HEK293 (cell line): ENCODE results near the gene LRRC66.

Experiments
- CTCF ChIA-PET: fragments of 350-600 bp; formaldehyde crosslinking; extraction: SDS; loops from one replicate; lab custom pipeline; 2021; ENCODE audit warnings: antibody characterized with exemption; lab: Yijun Ruan, JAX
- POLR2A ChIA-PET: fragments of 300-600 bp; formaldehyde crosslinking; extraction: SDS; loops from one replicate; lab custom pipeline; 2020; ENCODE audit warnings: antibody characterized with exemption, inconsistent platforms; lab: Yijun Ruan, JAX
- H3K27ac ChIP-seq: fragments of 200-500 bp; sonication (Bioruptor generic); 2 replicates; pipeline ENCODE4 v1.5.1; 2014; ENCODE audit warnings: low read depth, low read length, control low read depth, inconsistent platforms; ENCODE audit errors: extremely low read depth
- H3K36me3 ChIP-seq, 2 experiments: fragments of 200-500 bp in 1 of 2; sonication (Bioruptor generic) in 1 of 2; 1 replicate in 1 of 2; 2 replicates in 1 of 2; pipeline ENCODE4 v1.5.1; 2014 to 2017; ENCODE audit warnings: inconsistent platforms in 2 of 2, low read length in 2 of 2; ENCODE audit not compliant: control insufficient read depth in 2 of 2, insufficient read depth in 1 of 2
- H3K4me1 ChIP-seq: fragments of 200-500 bp; sonication (Bioruptor generic); 2 replicates; pipeline ENCODE4 v1.5.1; 2014; ENCODE audit warnings: mild to moderate bottlenecking, low read length, inconsistent platforms; ENCODE audit not compliant: control insufficient read depth, insufficient read depth
- H3K4me3 ChIP-seq: 2 replicates; pipeline ENCODE4 v1.5.1; 2011; ENCODE audit warnings: low read depth, mild to moderate bottlenecking, control low read depth, low read length, moderate library complexity
- H3K9me3 ChIP-seq: fragments of 200-500 bp; sonication (Bioruptor generic); 2 replicates; pipeline ENCODE4 v1.5.1; 2014; ENCODE audit warnings: low read depth, low read length, inconsistent platforms; ENCODE audit not compliant: control insufficient read depth, insufficient read depth
- FEZF1 ChIP-seq: fragments of 450-650 bp; formaldehyde crosslinking; IDR thresholded peaks from 2 replicates; pipeline ENCODE4 v1.5.1; 2016; ENCODE audit warnings: missing biosample characterization, missing genetic modification characterization
- IKZF3 ChIP-seq: fragments of 450-650 bp; IDR thresholded peaks from 2 replicates; pipeline ENCODE4 v1.5.0; 2018; ENCODE audit warnings: missing biosample characterization, mild to moderate bottlenecking, missing genetic modification characterization, moderate library complexity
- KLF9 ChIP-seq: fragments of 450-650 bp; formaldehyde crosslinking; IDR thresholded peaks from 2 replicates; pipeline ENCODE4 v1.5.1; 2016; ENCODE audit warnings: missing biosample characterization, missing genetic modification characterization, low read depth
- PRDM6 ChIP-seq: fragments of 450-650 bp; formaldehyde crosslinking; IDR thresholded peaks from 2 replicates; pipeline ENCODE4 v1.5.1; 2017; ENCODE audit warnings: missing biosample characterization, missing genetic modification characterization
- REPIN1 ChIP-seq: fragments of 450-650 bp; formaldehyde crosslinking; IDR thresholded peaks from 2 replicates; pipeline ENCODE4 v1.5.1; 2017; ENCODE audit warnings: missing biosample characterization, missing genetic modification characterization, low read depth
- SCRT2 ChIP-seq: fragments of 450-650 bp; formaldehyde crosslinking; IDR thresholded peaks from 2 replicates; pipeline ENCODE4 v1.5.1; 2016; ENCODE audit warnings: missing biosample characterization, missing genetic modification characterization
- SP7 ChIP-seq: fragments of 450-650 bp; formaldehyde crosslinking; IDR thresholded peaks from 2 replicates; pipeline ENCODE4 v1.5.1; 2016; ENCODE audit warnings: missing biosample characterization, missing genetic modification characterization
- TRIM28 ChIP-seq: IDR thresholded peaks from 2 replicates; pipeline ENCODE4 v1.6.1; 2011; ENCODE audit warnings: low read length, control low read depth, borderline replicate concordance
- WT1 ChIP-seq: fragments of 450-650 bp; formaldehyde crosslinking; IDR thresholded peaks from 2 replicates; pipeline ENCODE4 v1.5.1; 2016; ENCODE audit warnings: missing biosample characterization, missing genetic modification characterization
- YY1 ChIP-seq: fragments of 450-650 bp; formaldehyde crosslinking; IDR thresholded peaks from 2 replicates; pipeline ENCODE4 v1.5.1; 2018; ENCODE audit warnings: missing biosample characterization, missing genetic modification characterization
- ZBTB17 ChIP-seq: fragments of 450-650 bp; formaldehyde crosslinking; IDR thresholded peaks from 2 replicates; pipeline ENCODE4 v1.5.1; 2016; ENCODE audit warnings: missing biosample characterization, missing genetic modification characterization
- ZBTB20 ChIP-seq: fragments of 450-650 bp; formaldehyde crosslinking; IDR thresholded peaks from 2 replicates; pipeline ENCODE4 v1.5.1; 2016; ENCODE audit warnings: missing biosample characterization, missing genetic modification characterization
- ZBTB26 ChIP-seq: fragments of 450-650 bp; formaldehyde crosslinking; optimal IDR thresholded peaks from 2 replicates; pipeline ENCODE3; 2016; ENCODE audit warnings: missing biosample characterization, mild to moderate bottlenecking, missing genetic modification characterization
- ZBTB48 ChIP-seq: fragments of 450-650 bp; formaldehyde crosslinking; IDR thresholded peaks from 2 replicates; pipeline ENCODE4 v1.5.1; 2016; ENCODE audit warnings: missing biosample characterization, missing genetic modification characterization
- ZBTB8A ChIP-seq: fragments of 450-650 bp; formaldehyde crosslinking; IDR thresholded peaks from 2 replicates; pipeline ENCODE4 v1.5.1; 2016; ENCODE audit warnings: missing biosample characterization, missing genetic modification characterization
- ZNF10 ChIP-seq: fragments of 450-650 bp; formaldehyde crosslinking; IDR thresholded peaks from 2 replicates; pipeline ENCODE4 v1.5.1; 2017; ENCODE audit warnings: missing biosample characterization, missing genetic modification characterization
- ZNF138 ChIP-seq: fragments of 450-650 bp; formaldehyde crosslinking; IDR thresholded peaks from 2 replicates; pipeline ENCODE4 v1.5.1; 2016; ENCODE audit warnings: missing biosample characterization, missing genetic modification characterization, borderline replicate concordance
- ZNF157 ChIP-seq: fragments of 450-650 bp; formaldehyde crosslinking; IDR thresholded peaks from 2 replicates; pipeline ENCODE4 v1.5.1; 2016; ENCODE audit warnings: missing biosample characterization, missing genetic modification characterization
- ZNF169 ChIP-seq: fragments of 450-650 bp; formaldehyde crosslinking; IDR thresholded peaks from 2 replicates; pipeline ENCODE4 v1.5.1; 2016; ENCODE audit warnings: missing biosample characterization, missing genetic modification characterization
- ZNF223 ChIP-seq: fragments of 450-650 bp; formaldehyde crosslinking; IDR thresholded peaks from 2 replicates; pipeline ENCODE4 v1.5.1; 2016; ENCODE audit warnings: missing biosample characterization, missing genetic modification characterization
- ZNF292 ChIP-seq: fragments of 450-650 bp; formaldehyde crosslinking; IDR thresholded peaks from 2 replicates; pipeline ENCODE4 v1.5.1; 2016; ENCODE audit warnings: low read depth, missing biosample characterization, missing genetic modification characterization, borderline replicate concordance
- ZNF335 ChIP-seq: fragments of 450-650 bp; formaldehyde crosslinking; conservative IDR thresholded peaks from 2 replicates; pipeline ENCODE4 v1.5.1; 2016; ENCODE audit warnings: missing biosample characterization, missing genetic modification characterization
- ZNF391 ChIP-seq: fragments of 450-650 bp; formaldehyde crosslinking; IDR thresholded peaks from 2 replicates; pipeline ENCODE4 v1.5.1; 2016; ENCODE audit warnings: low read depth, missing biosample characterization, missing genetic modification characterization, borderline replicate concordance
- ZNF501 ChIP-seq: fragments of 450-650 bp; formaldehyde crosslinking; IDR thresholded peaks from 2 replicates; pipeline ENCODE4 v1.5.1; 2016; ENCODE audit warnings: missing biosample characterization, missing genetic modification characterization
- ZNF558 ChIP-seq: fragments of 450-650 bp; formaldehyde crosslinking; IDR thresholded peaks from 2 replicates; pipeline ENCODE4 v1.5.1; 2016; ENCODE audit warnings: missing biosample characterization, missing genetic modification characterization
- ZNF561 ChIP-seq: fragments of 450-650 bp; IDR thresholded peaks from 2 replicates; pipeline ENCODE4 v1.5.1; 2018; ENCODE audit warnings: missing biosample characterization, missing genetic modification characterization, borderline replicate concordance
- ZXDB ChIP-seq: fragments of 450-650 bp; formaldehyde crosslinking; IDR thresholded peaks from 2 replicates; pipeline ENCODE4 v1.5.1; 2016; ENCODE audit warnings: missing biosample characterization, missing genetic modification characterization
- TF ChIP-seq, protein P1 (sequence below): fragments of 450-650 bp; formaldehyde crosslinking; IDR thresholded peaks from 2 replicates; pipeline ENCODE4 v1.5.1; 2016; ENCODE audit warnings: missing biosample characterization, missing genetic modification characterization

LRRC66 gene

GRCh38 chr4:52054254-52054653 lies 34.1 kb upstream of the LRRC66 start (continued):
- TF ChIP-seq ZNF157 (tag by site-specific recombination) (no peak), ZNF10 (no peak), WT1 (tag by site-specific recombination) (no peak), SCRT2 (tag by site-specific recombination) (peak; percentile 84), ZNF292 (tag by site-specific recombination) (no peak)

- H3K4me1 ChIP-seq = no peaks in the 10 kb centered on the region
- no peak overlapping the region for H3K27ac ChIP-seq
- CTCF ChIA-PET = no interaction called here
- no peak overlapping the region for H3K4me3 ChIP-seq
- POLR2A ChIA-PET = interaction anchor here (2.2 kb wide), 1 partner anchor 14 kb away, joined by 10 read pairs; the partner anchor contains the start of gene SGCB
- H3K9me3 ChIP-seq = no peaks in the 10 kb centered on the region
- no peaks in the 10 kb centered on the region for H3K36me3 ChIP-seq
- TF ChIP-seq ZBTB48 (tag by site-specific recombination) (no peak), ZNF501 (tag by site-specific recombination) (no peak)
These were observed 32.3 kb upstream of the LRRC66 start for GRCh38 chr4:52052475-52052780.

DNA sequence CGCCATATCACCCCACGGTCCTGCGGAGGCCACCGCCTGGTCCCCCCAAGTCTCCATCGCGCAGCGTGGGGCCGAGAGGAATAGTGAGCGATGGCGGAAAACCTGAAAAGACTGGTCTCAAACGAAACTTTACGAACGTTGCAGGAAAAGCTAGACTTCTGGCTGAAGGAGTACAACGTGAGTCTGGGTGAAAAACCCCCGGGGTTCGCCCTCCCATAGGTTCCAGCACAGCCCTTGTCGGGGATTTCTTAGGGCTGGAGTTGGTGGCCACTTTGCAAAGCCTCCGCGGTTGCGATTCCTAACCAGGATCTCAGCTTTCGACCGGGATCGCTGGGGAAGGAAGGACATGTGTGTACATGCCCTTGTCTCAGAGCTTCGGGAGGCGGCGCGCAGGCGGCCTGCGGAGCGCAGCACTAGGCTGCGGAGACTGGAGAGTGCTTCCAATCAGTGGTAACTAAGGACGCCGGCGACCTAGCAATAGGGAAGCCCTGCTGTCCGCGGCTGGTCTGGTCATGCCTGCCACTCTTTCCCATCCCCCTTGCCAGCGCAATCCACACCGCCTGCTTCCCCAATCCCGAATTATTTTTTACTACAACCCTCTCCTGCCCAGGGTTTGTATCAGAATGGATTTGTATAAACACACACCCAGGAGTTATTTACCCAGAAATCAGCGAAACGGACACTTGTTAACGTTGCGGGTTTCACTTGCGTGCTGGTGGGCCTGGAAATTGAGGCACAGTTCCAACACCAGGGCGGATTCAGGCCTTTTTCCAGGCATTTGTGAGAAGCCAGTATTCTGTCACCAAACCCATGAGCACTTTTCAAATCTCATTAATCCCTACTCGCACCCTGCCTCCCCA lies 31.7 kb upstream of the LRRC66 start:
- ChIA-PET CTCF (no interaction called here), POLR2A (interaction anchor here (2.2 kb wide), 1 partner anchor 14 kb away, joined by 10 read pairs; the partner anchor contains the start of gene SGCB)
- peak overlapping the region; percentile 54 for H3K4me3 ChIP-seq
- H3K9me3 ChIP-seq = no peaks in the 10 kb centered on the region
- no peaks in the 10 kb centered on the region for H3K4me1 ChIP-seq
- no peaks in the 10 kb centered on the region for H3K36me3 ChIP-seq
- peak overlapping the region; percentile 66; the same call in 1 of the 2 replicates for H3K27ac ChIP-seq
- TF ChIP-seq ZNF561 (0 out of 2 replicates have a peak, but pooled peaks have one; percentile 6), ZBTB20 (tag by site-specific recombination) (0 out of 2 replicates have a peak, but pooled peaks have one; percentile 4), ZNF169 (no peak), IKZF3 (tag by site-specific recombination) (peak; percentile 74; the same call in 1 of the 2 replicates), ZNF223 (tag by site-specific recombination) (no peak), ZNF335 (tag by site-specific recombination) (peak; percentile 90), PRDM6 (tag by site-specific recombination) (no peak), FEZF1 (tag by site-specific recombination) (no peak), REPIN1 (tag by site-specific recombination) (no peak), ZNF391 (tag by site-specific recombination) (no peak), ZXDB (tag by site-specific recombination) (peak; percentile 56), TRIM28 (peak; percentile 72; the same call in 1 of the 2 replicates), SP7 (peak; percentile 25; the same call in 1 of the 2 replicates), ZBTB17 (tag by site-specific recombination) (peak; percentile 90), ZNF558 (tag by site-specific recombination) (peak; percentile 100), ZBTB26 (tag by site-specific recombination) (peak; percentile 53), ZNF138 (tag by site-specific recombination) (no peak), KLF9 (0 out of 2 replicates have a peak, but pooled peaks have one; percentile 9), ZBTB8A (tag by site-specific recombination) (no peak), YY1 (tag by site-specific recombination) (0 out of 2 replicates have a peak, but pooled peaks have one; percentile 29)
- TF ChIP-seq, protein P1, sequence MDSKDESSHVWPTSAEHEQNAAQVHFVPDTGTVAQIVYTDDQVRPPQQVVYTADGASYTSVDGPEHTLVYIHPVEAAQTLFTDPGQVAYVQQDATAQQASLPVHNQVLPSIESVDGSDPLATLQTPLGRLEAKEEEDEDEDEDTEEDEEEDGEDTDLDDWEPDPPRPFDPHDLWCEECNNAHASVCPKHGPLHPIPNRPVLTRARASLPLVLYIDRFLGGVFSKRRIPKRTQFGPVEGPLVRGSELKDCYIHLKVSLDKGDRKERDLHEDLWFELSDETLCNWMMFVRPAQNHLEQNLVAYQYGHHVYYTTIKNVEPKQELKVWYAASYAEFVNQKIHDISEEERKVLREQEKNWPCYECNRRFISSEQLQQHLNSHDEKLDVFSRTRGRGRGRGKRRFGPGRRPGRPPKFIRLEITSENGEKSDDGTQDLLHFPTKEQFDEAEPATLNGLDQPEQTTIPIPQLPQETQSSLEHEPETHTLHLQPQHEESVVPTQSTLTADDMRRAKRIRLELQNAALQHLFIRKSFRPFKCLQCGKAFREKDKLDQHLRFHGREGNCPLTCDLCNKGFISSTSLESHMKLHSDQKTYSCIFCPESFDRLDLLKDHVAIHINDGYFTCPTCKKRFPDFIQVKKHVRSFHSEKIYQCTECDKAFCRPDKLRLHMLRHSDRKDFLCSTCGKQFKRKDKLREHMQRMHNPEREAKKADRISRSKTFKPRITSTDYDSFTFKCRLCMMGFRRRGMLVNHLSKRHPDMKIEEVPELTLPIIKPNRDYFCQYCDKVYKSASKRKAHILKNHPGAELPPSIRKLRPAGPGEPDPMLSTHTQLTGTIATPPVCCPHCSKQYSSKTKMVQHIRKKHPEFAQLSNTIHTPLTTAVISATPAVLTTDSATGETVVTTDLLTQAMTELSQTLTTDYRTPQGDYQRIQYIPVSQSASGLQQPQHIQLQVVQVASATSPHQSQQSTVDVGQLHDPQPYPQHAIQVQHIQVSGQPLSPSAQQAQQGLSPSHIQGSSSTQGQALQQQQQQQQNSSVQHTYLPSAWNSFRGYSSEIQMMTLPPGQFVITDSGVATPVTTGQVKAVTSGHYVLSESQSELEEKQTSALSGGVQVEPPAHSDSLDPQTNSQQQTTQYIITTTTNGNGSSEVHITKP (tag by site-specific recombination) = no peak
